Stimulated activated naive CD4-positive, alpha-beta T cell (primary cell): ENCODE measurements around the gene NCAPG.

ENCODE experiments used
- DNase-seq, 6 experiments: peaks; one replicate each; lab custom pipeline; 2025; lab: John Stamatoyannopoulos, UW

Gene NCAPG

GRCh38 chr4:17810260-17811077, at the start of gene NCAPG, which contains the start of gene DCAF16:
TSS of gene NCAPG (plus strand) at chr4:17810979. CDS start at chr4:17811078, 99 bp downstream.
TSS of gene DCAF16 (minus strand) at chr4:17810757. CDS start at chr4:17804141, 6,616 bp downstream.
- DNase-seq, result peak; percentile 95 to 99 (median 97)

- no peak for DNase-seq
Measured at GRCh38 chr4:17761062-17761461, 49.7 kb upstream of the NCAPG start.

- no peak for DNase-seq
Measured at GRCh38 chr4:17762726-17763125, 48.1 kb upstream of the NCAPG start.

- no peak for DNase-seq
Measured at GRCh38 chr4:17763416-17763815, 47.4 kb upstream of the NCAPG start.

- no peak for DNase-seq
Measured at GRCh38 chr4:17763931-17764330, 46.8 kb upstream of the NCAPG start.

- no peak for DNase-seq
Measured at GRCh38 chr4:17765514-17766286, 45.1 kb upstream of the NCAPG start.

GRCh38 chr4:17766826-17767458, 43.8 kb upstream of the NCAPG start:
- no peak for DNase-seq

- DNase-seq, result no peak
Measured at GRCh38 chr4:17769406-17770174, 41.2 kb upstream of the NCAPG start.

- no peak for DNase-seq
Measured at GRCh38 chr4:17770845-17771244, 39.9 kb upstream of the NCAPG start.

GRCh38 chr4:17771284-17771908, 39.4 kb upstream of the NCAPG start:
- DNase-seq, result no peak

GRCh38 chr4:17773135-17773698, 37.6 kb upstream of the NCAPG start:
- DNase-seq, result no peak

- DNase-seq, result no peak
Measured at GRCh38 chr4:17778431-17778830, 32.3 kb upstream of the NCAPG start.

- DNase-seq, result no peak
Measured at GRCh38 chr4:17780501-17781299, 30.1 kb upstream of the NCAPG start.

GRCh38 chr4:17781300-17782287, 29.2 kb upstream of the NCAPG start, which contains the start of gene FAM184B:
TSS of gene FAM184B (minus strand) at chr4:17781621. CDS start at chr4:17781299, 322 bp downstream.
- no peak for DNase-seq

- DNase-seq, result no peak
Measured at GRCh38 chr4:17785858-17786257, 24.9 kb upstream of the NCAPG start.

- no peak for DNase-seq
Measured at GRCh38 chr4:17786567-17786966, 24.2 kb upstream of the NCAPG start.

GRCh38 chr4:17787315-17787714, 23.5 kb upstream of the NCAPG start:
- DNase-seq, result no peak

- DNase-seq, result no peak
Measured at GRCh38 chr4:17788956-17789355, 21.8 kb upstream of the NCAPG start.

GRCh38 chr4:17794730-17795129, 16.0 kb upstream of the NCAPG start:
- no peak for DNase-seq
